Mesenchymal stem cell (in vitro differentiated cells and primary cell): ENCODE results near the gene CILP2.

Experiments used
- DNase-seq: peaks from one replicate; pipeline ENCODE4 v3.0.0-alpha.2; 2013
- H2AFZ ChIP-seq: one replicate; pipeline ENCODE4 v1.6.1; 2013; ENCODE audit warnings: low read depth, mild to moderate bottlenecking, control low read depth, inconsistent platforms, low read length, moderate library complexity
- H2AK5ac ChIP-seq: 2 replicates; pipeline ENCODE4 v1.6.1; 2013; ENCODE audit warnings: low read length, moderate library complexity, mild to moderate bottlenecking, inconsistent platforms; ENCODE audit not compliant: severe bottlenecking
- H2BK120ac ChIP-seq: one replicate; pipeline ENCODE4 v1.6.1; 2013; ENCODE audit warnings: low read depth, mild to moderate bottlenecking, inconsistent platforms, low read length, moderate library complexity
- H2BK12ac ChIP-seq, 2 experiments: one replicate each; pipeline ENCODE4 v1.6.1; 2013; ENCODE audit warnings: inconsistent platforms in 2 of 2, low read length in 2 of 2, mild to moderate bottlenecking in 2 of 2, moderate library complexity in 2 of 2, control low read depth in 1 of 2
- H2BK15ac ChIP-seq: one replicate; pipeline ENCODE4 v1.6.1; 2013; ENCODE audit warnings: mild to moderate bottlenecking, low read depth, inconsistent platforms; ENCODE audit not compliant: poor library complexity, severe bottlenecking
- H2BK5ac ChIP-seq: 2 replicates; pipeline ENCODE4 v1.6.1; 2013; ENCODE audit warnings: low read depth, mild to moderate bottlenecking, low read length, control low read depth, inconsistent platforms; ENCODE audit not compliant: poor library complexity, severe bottlenecking
- H3K14ac ChIP-seq, 2 experiments: one replicate each; pipeline ENCODE4 v1.6.1; 2013; ENCODE audit warnings: inconsistent platforms in 2 of 2, low read length in 2 of 2, control low read depth in 1 of 2, mild to moderate bottlenecking in 1 of 2, moderate library complexity in 1 of 2
- H3K18ac ChIP-seq, 2 experiments: one replicate each; pipeline ENCODE4 v1.6.1; 2013; ENCODE audit warnings: inconsistent platforms in 2 of 2, low read length in 2 of 2, control low read depth in 1 of 2, low read depth in 1 of 2, mild to moderate bottlenecking in 1 of 2
- H3K23ac ChIP-seq, 2 experiments: one replicate each; pipeline ENCODE4 v1.6.1; 2013; ENCODE audit warnings: inconsistent platforms in 2 of 2, low read length in 2 of 2, mild to moderate bottlenecking in 2 of 2, moderate library complexity in 2 of 2, control low read depth in 1 of 2
- H3K27ac ChIP-seq: 2 replicates; pipeline ENCODE4 v1.5.1; 2013; ENCODE audit warnings: mild to moderate bottlenecking, moderate library complexity, low read length, control low read depth, inconsistent platforms; ENCODE audit not compliant: poor library complexity, severe bottlenecking
- H3K27me3 ChIP-seq, 2 experiments: 2 replicates each; pipeline versions ENCODE4 v1.6.1 to v1.7.0; 2013; ENCODE audit warnings: low read length in 2 of 2, mild to moderate bottlenecking in 2 of 2, moderate library complexity in 2 of 2, control low read depth in 1 of 2, inconsistent platforms in 1 of 2; ENCODE audit not compliant: control insufficient read depth in 1 of 2, insufficient read depth in 1 of 2
- H3K36me3 ChIP-seq, 2 experiments: 2 replicates each; pipeline versions ENCODE4 v1.6.1 to v1.7.0; 2013; ENCODE audit warnings: low read length in 2 of 2, control low read depth in 1 of 2, inconsistent platforms in 1 of 2, low read depth in 1 of 2, mild to moderate bottlenecking in 1 of 2; ENCODE audit not compliant: insufficient read depth in 2 of 2, control insufficient read depth in 1 of 2
- H3K4ac ChIP-seq, 2 experiments: one replicate each; pipeline ENCODE4 v1.6.1; 2013; ENCODE audit warnings: inconsistent platforms in 2 of 2, low read length in 2 of 2, mild to moderate bottlenecking in 2 of 2, moderate library complexity in 2 of 2, control low read depth in 1 of 2, low read depth in 1 of 2
- H3K4me1 ChIP-seq: 2 replicates; pipeline ENCODE4 v1.6.1; 2013; ENCODE audit warnings: low read depth, low read length, control low read depth; ENCODE audit not compliant: control insufficient read depth, insufficient read depth
- H3K4me2 ChIP-seq: 2 replicates; pipeline ENCODE4 v1.6.1; 2013; ENCODE audit warnings: low read length, mild to moderate bottlenecking, inconsistent platforms; ENCODE audit not compliant: poor library complexity, severe bottlenecking
- H3K4me3 ChIP-seq, 2 experiments: 2 replicates each; pipeline versions ENCODE4 v1.5.1 to v1.7.0; 2013; ENCODE audit warnings: low read length in 2 of 2, mild to moderate bottlenecking in 2 of 2, control low read depth in 1 of 2, low read depth in 1 of 2; ENCODE audit not compliant: insufficient read depth in 1 of 2
- H3K79me1 ChIP-seq: replicated peaks from 2 replicates; pipeline ENCODE4 v1.6.1; 2013; ENCODE audit warnings: mild to moderate bottlenecking, control low read depth, low read length, inconsistent platforms; ENCODE audit not compliant: poor library complexity, severe bottlenecking
- H3K9ac ChIP-seq: 2 replicates; pipeline ENCODE4 v1.7.0; 2013; ENCODE audit warnings: mild to moderate bottlenecking, low read length, moderate library complexity
- H3K9me3 ChIP-seq: 2 replicates; pipeline ENCODE4 v1.7.0; 2013; ENCODE audit warnings: mild to moderate bottlenecking, low read length; ENCODE audit not compliant: control insufficient read depth
- H4K8ac ChIP-seq: one replicate; pipeline ENCODE4 v1.6.1; 2013; ENCODE audit warnings: inconsistent platforms, mild to moderate bottlenecking, low read length, moderate library complexity
- H4K91ac ChIP-seq: one replicate; pipeline ENCODE4 v1.6.1; 2013; ENCODE audit warnings: mild to moderate bottlenecking, low read length, inconsistent platforms
- WGBS: methylation state at CpG from one replicate; pipeline ENCODE4 v1.1.7; 2013; ENCODE audit warnings: mixed read lengths; 5-methylcytosine and 5-hydroxymethylcytosine counted together

CILP2 gene

GRCh38 chr19:19537075-19538048 lies 703 bp upstream of the CILP2 start:
- Histone ChIP-seq H3K79me1 (no peaks in the 10 kb centered on the region), H4K8ac (no peak overlapping the region), H2BK12ac (no peak overlapping the region), H3K27me3 (peaks cover 7 to 46% of the 10 kb centered on the region in 2 experiments), H3K4ac (no peak overlapping the region), H3K27ac (no peak overlapping the region), H3K36me3 (peaks cover 0 to 17% of the 10 kb centered on the region in 2 experiments), H3K4me3 (peak overlapping the region in 1 of 2 experiments; percentile 47), H2AK5ac (no peak overlapping the region), H2BK120ac (no peak overlapping the region), H2AFZ (no peak overlapping the region), H2BK15ac (no peak overlapping the region), H3K4me1 (peaks cover 17% of the 10 kb centered on the region), H3K18ac (no peak overlapping the region), H3K23ac (no peak overlapping the region), H3K9me3 (no peaks in the 10 kb centered on the region), H3K9ac (no peak overlapping the region), H2BK5ac (no peak overlapping the region), H3K4me2 (no peak overlapping the region), H4K91ac (no peak overlapping the region), H3K14ac (no peak overlapping the region)
- no peak for DNase-seq
- WGBS, result 84% methylated on average over 59 of the region's 59 CpGs

GRCh38 chr19:19538785-19539166 lies 711 bp downstream of the CILP2 start:
- Histone ChIP-seq H3K23ac (no peak overlapping the region), H3K4me3 (peak overlapping the region in 1 of 2 experiments; percentile 47), H3K9me3 (no peaks in the 10 kb centered on the region), H2BK5ac (no peak overlapping the region), H2AFZ (no peak overlapping the region), H3K9ac (no peak overlapping the region), H3K27ac (no peak overlapping the region), H3K36me3 (peaks cover 0 to 10% of the 10 kb centered on the region in 2 experiments), H4K91ac (no peak overlapping the region), H2AK5ac (no peak overlapping the region), H2BK15ac (no peak overlapping the region), H3K4me1 (peaks cover 14% of the 10 kb centered on the region), H3K4ac (no peak overlapping the region), H3K79me1 (no peaks in the 10 kb centered on the region), H2BK12ac (no peak overlapping the region), H3K18ac (no peak overlapping the region), H3K14ac (no peak overlapping the region), H4K8ac (no peak overlapping the region), H3K4me2 (no peak overlapping the region), H2BK120ac (no peak overlapping the region), H3K27me3 (peaks cover 7 to 59% of the 10 kb centered on the region in 2 experiments)
- DNase-seq, result no peak
- 63% methylated on average over 7 of the region's 7 CpGs for WGBS

GRCh38 chr19:19539698-19540063 lies 1.6 kb downstream of the CILP2 start:
- no peak overlapping the region for H3K27ac ChIP-seq
- H4K91ac ChIP-seq, result no peak overlapping the region
- no peaks in the 10 kb centered on the region for H3K9me3 ChIP-seq
- H3K4ac ChIP-seq, result no peak overlapping the region
- no peak overlapping the region for H4K8ac ChIP-seq
- no peaks in the 10 kb centered on the region for H3K79me1 ChIP-seq
- H3K23ac ChIP-seq, result no peak overlapping the region
- peaks cover 0 to 15% of the 10 kb centered on the region in 2 experiments for H3K36me3 ChIP-seq
- no peak overlapping the region for H2BK5ac ChIP-seq
- H3K4me1 ChIP-seq, result peaks cover 14% of the 10 kb centered on the region
- H2AK5ac ChIP-seq, result no peak overlapping the region
- H3K14ac ChIP-seq, result no peak overlapping the region
- no peak overlapping the region for H2AFZ ChIP-seq
- H3K4me3 ChIP-seq, result no peak overlapping the region
- DNase-seq, result no peak
- WGBS, result 87% methylated on average over 19 of the region's 19 CpGs
- H3K18ac ChIP-seq, result no peak overlapping the region
- H2BK120ac ChIP-seq, result no peak overlapping the region
- peaks cover 7 to 66% of the 10 kb centered on the region in 2 experiments for H3K27me3 ChIP-seq
- H2BK12ac ChIP-seq, result no peak overlapping the region
- H3K9ac ChIP-seq, result no peak overlapping the region
- no peak overlapping the region for H2BK15ac ChIP-seq
- no peak overlapping the region for H3K4me2 ChIP-seq

DNA sequence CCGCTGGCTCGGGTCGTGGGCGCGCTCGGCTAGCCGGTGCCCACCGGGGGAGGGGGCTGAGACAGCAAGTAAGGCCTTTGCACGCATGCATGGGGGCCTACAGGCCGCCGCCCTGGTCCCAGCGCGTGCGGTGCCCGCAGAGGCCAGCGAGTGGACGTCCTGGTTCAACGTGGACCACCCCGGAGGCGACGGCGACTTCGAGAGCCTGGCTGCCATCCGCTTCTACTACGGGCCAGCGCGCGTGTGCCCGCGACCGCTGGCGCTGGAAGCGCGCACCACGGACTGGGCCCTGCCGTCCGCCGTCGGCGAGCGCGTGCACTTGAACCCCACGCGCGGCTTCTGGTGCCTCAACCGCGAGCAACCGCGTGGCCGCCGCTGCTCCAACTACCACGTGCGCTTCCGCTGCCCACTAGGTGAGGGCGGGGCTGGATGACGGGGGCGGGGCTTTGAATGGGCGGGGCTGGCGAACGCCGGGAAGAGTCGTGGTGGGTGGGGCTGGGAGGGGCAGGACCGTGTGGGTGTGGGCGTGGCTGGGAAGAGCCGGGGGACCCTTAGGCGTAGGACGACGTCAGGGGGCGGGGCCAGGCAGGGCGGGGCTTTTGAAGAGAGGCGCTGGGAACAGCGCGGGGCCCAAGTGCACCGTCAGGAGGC lies 2.1 kb downstream of the CILP2 start:
- Histone ChIP-seq H3K4ac (no peak overlapping the region), H3K27me3 (peaks cover 7 to 66% of the 10 kb centered on the region in 2 experiments), H3K14ac (no peak overlapping the region), H3K4me2 (no peak overlapping the region), H3K18ac (no peak overlapping the region), H3K4me3 (no peak overlapping the region), H3K9me3 (no peaks in the 10 kb centered on the region), H4K91ac (no peak overlapping the region), H3K23ac (no peak overlapping the region), H2AK5ac (no peak overlapping the region), H3K36me3 (peaks cover 0 to 16% of the 10 kb centered on the region in 2 experiments), H4K8ac (no peak overlapping the region), H3K9ac (no peak overlapping the region), H2BK12ac (no peak overlapping the region), H3K27ac (no peak overlapping the region), H3K79me1 (no peaks in the 10 kb centered on the region), H2BK15ac (no peak overlapping the region), H2AFZ (no peak overlapping the region), H2BK120ac (no peak overlapping the region), H2BK5ac (no peak overlapping the region), H3K4me1 (peaks cover 14% of the 10 kb centered on the region)
- DNase-seq, result peak; percentile 38
- WGBS, result 55% methylated on average over 67 of the region's 74 CpGs
